Gastrocnemius medialis (tissue), 4 donors: ENCODE data around the gene GAD2.

Experiments used
- CTCF ChIP-seq, 5 experiments: fragments of 450-650 bp in 3 of 5; fragments of 200-600 bp in 2 of 5; sonication (generic) in 2 of 5; IDR thresholded peaks in 4 of 5; conservative IDR thresholded peaks in 1 of 5; 1 replicate in 4 of 5; 2 replicates in 1 of 5; pipeline ENCODE4 v1.5.1; 2016 to 2019; ENCODE audit warnings: antibody characterized with exemption in 5 of 5, mild to moderate bottlenecking in 3 of 5, moderate library complexity in 3 of 5
- POLR2A ChIP-seq, 2 donors: fragments of 450-650 bp; IDR thresholded peaks; one replicate each; pipeline ENCODE4 v1.6.1; 2017; ENCODE audit warnings: antibody characterized with exemption in 2 of 2, mild to moderate bottlenecking in 2 of 2, moderate library complexity in 2 of 2

DNA sequence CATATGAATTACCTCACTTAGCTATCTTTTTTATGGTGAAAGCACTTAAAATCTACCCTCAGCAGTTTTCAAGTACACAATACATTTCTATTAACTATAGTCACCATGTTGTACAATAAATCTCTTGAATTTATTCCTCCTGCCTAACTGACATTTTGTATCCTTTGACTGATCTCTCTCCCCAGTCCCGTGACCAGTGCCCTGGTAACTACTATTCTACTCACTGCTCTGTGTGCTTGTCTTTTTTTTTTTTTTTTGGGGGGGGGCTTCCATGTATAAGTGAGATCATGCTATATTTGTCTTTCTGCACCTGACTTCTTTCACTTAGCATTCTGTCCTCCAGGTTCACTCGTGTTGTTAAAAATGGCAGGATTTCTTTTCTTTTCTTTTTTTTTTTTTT lies 11.4 kb upstream of the GAD2 start:
- no peak for TF ChIP-seq CTCF (IDR thresholded peaks at IDR 0.05 in 4 of 5, conservative IDR thresholded peaks at IDR 0.05 in 1 of 5)
- no peak for TF ChIP-seq POLR2A (IDR thresholded peaks at IDR 0.05)
